Loucy (cell line): ENCODE measurements around the gene SLCO1B1.

ENCODE experiments used
- EZH2phosphoT487 ChIP-seq: fragments of 200-600 bp; IDR thresholded peaks from 2 replicates; pipeline ENCODE4 v1.6.1; 2018; ENCODE audit warnings: antibody characterized with exemption, mild to moderate bottlenecking, moderate library complexity, borderline replicate concordance
- TF ChIP-seq, protein P1 (sequence below): fragments of 200-600 bp; sonication (generic); conservative IDR thresholded peaks from 2 replicates; pipeline ENCODE4 v1.5.1; 2014; ENCODE audit warnings: mild to moderate bottlenecking, antibody characterized with exemption, low read length

DNA sequence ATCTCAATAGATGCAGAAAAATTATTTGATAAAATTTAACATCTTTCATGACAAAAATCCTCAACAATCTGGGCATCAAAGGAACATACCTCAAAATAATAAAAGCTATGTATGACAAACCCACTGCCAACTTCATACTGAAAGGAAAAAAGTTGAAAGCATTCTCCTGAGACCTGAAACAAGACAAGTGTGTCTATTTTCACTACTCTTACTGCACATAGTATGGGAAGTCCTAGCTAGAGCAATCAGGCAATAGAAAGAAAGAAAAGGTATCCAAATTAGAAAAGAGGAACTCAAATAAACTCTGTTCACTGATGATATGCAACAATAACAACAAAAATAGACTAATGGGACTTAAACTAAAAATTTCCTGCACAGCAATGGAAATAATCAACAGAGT is 90.1 kb downstream of the SLCO1B1 start:
- TF ChIP-seq, protein P1, sequence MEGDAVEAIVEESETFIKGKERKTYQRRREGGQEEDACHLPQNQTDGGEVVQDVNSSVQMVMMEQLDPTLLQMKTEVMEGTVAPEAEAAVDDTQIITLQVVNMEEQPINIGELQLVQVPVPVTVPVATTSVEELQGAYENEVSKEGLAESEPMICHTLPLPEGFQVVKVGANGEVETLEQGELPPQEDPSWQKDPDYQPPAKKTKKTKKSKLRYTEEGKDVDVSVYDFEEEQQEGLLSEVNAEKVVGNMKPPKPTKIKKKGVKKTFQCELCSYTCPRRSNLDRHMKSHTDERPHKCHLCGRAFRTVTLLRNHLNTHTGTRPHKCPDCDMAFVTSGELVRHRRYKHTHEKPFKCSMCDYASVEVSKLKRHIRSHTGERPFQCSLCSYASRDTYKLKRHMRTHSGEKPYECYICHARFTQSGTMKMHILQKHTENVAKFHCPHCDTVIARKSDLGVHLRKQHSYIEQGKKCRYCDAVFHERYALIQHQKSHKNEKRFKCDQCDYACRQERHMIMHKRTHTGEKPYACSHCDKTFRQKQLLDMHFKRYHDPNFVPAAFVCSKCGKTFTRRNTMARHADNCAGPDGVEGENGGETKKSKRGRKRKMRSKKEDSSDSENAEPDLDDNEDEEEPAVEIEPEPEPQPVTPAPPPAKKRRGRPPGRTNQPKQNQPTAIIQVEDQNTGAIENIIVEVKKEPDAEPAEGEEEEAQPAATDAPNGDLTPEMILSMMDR = no peak
- no peak for TF ChIP-seq EZH2phosphoT487
